ENCODE data around the gene DUT.

DUT gene

GRCh38 chr15:48360841-48361240 is 29.6 kb downstream of the DUT start:
- H3K4me1 ChIP-seq (ENCODE audit: insufficient read depth, insufficient read length): no peaks in the 10 kb centered on the region
- no peak for TF ChIP-seq YY1 (IDR thresholded peaks at IDR 0.05; ENCODE audit: insufficient read depth, insufficient read length)
- TF ChIP-seq ZNF274 (IDR thresholded peaks at IDR 0.05; ENCODE audit: low read depth, low read length): no peak
- no peak for TF ChIP-seq SUZ12 (IDR thresholded peaks at IDR 0.05; ENCODE audit: extremely low read depth, insufficient read depth, insufficient read length)
- DNase-seq (ENCODE audit: low read depth, low spot score): no peak
- H3K9me3 ChIP-seq (ENCODE audit: insufficient read depth, low read length): no peaks in the 10 kb centered on the region
- H3K9ac ChIP-seq (ENCODE audit: insufficient read length, low read depth): no peak overlapping the region
- H3K27me3 ChIP-seq (ENCODE audit: insufficient read depth, insufficient read length): no peaks in the 10 kb centered on the region
- no peak overlapping the region for H3K4me3 ChIP-seq (ENCODE audit: insufficient read length, low read depth)
- H3K36me3 ChIP-seq (ENCODE audit: insufficient read depth, insufficient read length, low read length): no peaks in the 10 kb centered on the region

- no peak overlapping the region for H3K4me3 ChIP-seq (ENCODE audit: insufficient read length, low read depth)
- no peaks in the 10 kb centered on the region for H3K9me3 ChIP-seq (ENCODE audit: insufficient read depth, low read length)
- no peak overlapping the region for H3K9ac ChIP-seq (ENCODE audit: insufficient read length, low read depth)
- TF ChIP-seq ZNF274 (IDR thresholded peaks at IDR 0.05; ENCODE audit: low read depth, low read length) (no peak), SUZ12 (IDR thresholded peaks at IDR 0.05; ENCODE audit: extremely low read depth, insufficient read depth, insufficient read length) (no peak), YY1 (IDR thresholded peaks at IDR 0.05; ENCODE audit: insufficient read depth, insufficient read length) (no peak)
- no peaks in the 10 kb centered on the region for H3K36me3 ChIP-seq (ENCODE audit: insufficient read depth, insufficient read length, low read length)
- no peaks in the 10 kb centered on the region for H3K27me3 ChIP-seq (ENCODE audit: insufficient read depth, insufficient read length)
- H3K4me1 ChIP-seq (ENCODE audit: insufficient read depth, insufficient read length): no peaks in the 10 kb centered on the region
- no peak for DNase-seq (ENCODE audit: low read depth, low spot score)
Measured at GRCh38 chr15:48361685-48362084, 30.5 kb downstream of the DUT start.

GRCh38 chr15:48363474-48363873 is 32.2 kb downstream of the DUT start:
- no peak overlapping the region for H3K4me3 ChIP-seq (ENCODE audit: insufficient read length, low read depth)
- no peaks in the 10 kb centered on the region for H3K4me1 ChIP-seq (ENCODE audit: insufficient read depth, insufficient read length)
- no peaks in the 10 kb centered on the region for H3K27me3 ChIP-seq (ENCODE audit: insufficient read depth, insufficient read length)
- no peak overlapping the region for H3K9ac ChIP-seq (ENCODE audit: insufficient read length, low read depth)
- DNase-seq (ENCODE audit: low read depth, low spot score): no peak
- H3K9me3 ChIP-seq (ENCODE audit: insufficient read depth, low read length): no peaks in the 10 kb centered on the region
- no peak for TF ChIP-seq ZNF274 (IDR thresholded peaks at IDR 0.05; ENCODE audit: low read depth, low read length)
- TF ChIP-seq SUZ12 (IDR thresholded peaks at IDR 0.05; ENCODE audit: extremely low read depth, insufficient read depth, insufficient read length): no peak
- TF ChIP-seq YY1 (IDR thresholded peaks at IDR 0.05; ENCODE audit: insufficient read depth, insufficient read length): no peak
- H3K36me3 ChIP-seq (ENCODE audit: insufficient read depth, insufficient read length, low read length): no peaks in the 10 kb centered on the region

- TF ChIP-seq YY1 (IDR thresholded peaks at IDR 0.05; ENCODE audit: insufficient read depth, insufficient read length) (no peak), SUZ12 (IDR thresholded peaks at IDR 0.05; ENCODE audit: extremely low read depth, insufficient read depth, insufficient read length) (no peak), ZNF274 (IDR thresholded peaks at IDR 0.05; ENCODE audit: low read depth, low read length) (no peak)
- Histone ChIP-seq H3K9me3 (ENCODE audit: insufficient read depth, low read length) (no peaks in the 10 kb centered on the region), H3K4me3 (ENCODE audit: insufficient read length, low read depth) (no peak overlapping the region), H3K27me3 (ENCODE audit: insufficient read depth, insufficient read length) (no peaks in the 10 kb centered on the region), H3K36me3 (ENCODE audit: insufficient read depth, insufficient read length, low read length) (no peaks in the 10 kb centered on the region), H3K4me1 (ENCODE audit: insufficient read depth, insufficient read length) (no peaks in the 10 kb centered on the region), H3K9ac (ENCODE audit: insufficient read length, low read depth) (no peak overlapping the region)
- no peak for DNase-seq (ENCODE audit: low read depth, low spot score)
Measured at GRCh38 chr15:48365575-48365974, 34.3 kb downstream of the DUT start.

GRCh38 chr15:48366584-48367312 is 35.5 kb downstream of the DUT start:
- Histone ChIP-seq H3K4me1 (ENCODE audit: insufficient read depth, insufficient read length) (no peaks in the 10 kb centered on the region), H3K4me3 (ENCODE audit: insufficient read length, low read depth) (no peak overlapping the region), H3K36me3 (ENCODE audit: insufficient read depth, insufficient read length, low read length) (no peaks in the 10 kb centered on the region), H3K27me3 (ENCODE audit: insufficient read depth, insufficient read length) (no peaks in the 10 kb centered on the region), H3K9ac (ENCODE audit: insufficient read length, low read depth) (no peak overlapping the region), H3K9me3 (ENCODE audit: insufficient read depth, low read length) (no peaks in the 10 kb centered on the region)
- no peak for DNase-seq (ENCODE audit: low read depth, low spot score)
- TF ChIP-seq SUZ12 (IDR thresholded peaks at IDR 0.05; ENCODE audit: extremely low read depth, insufficient read depth, insufficient read length): no peak
- TF ChIP-seq ZNF274 (IDR thresholded peaks at IDR 0.05; ENCODE audit: low read depth, low read length): no peak
- TF ChIP-seq YY1 (IDR thresholded peaks at IDR 0.05; ENCODE audit: insufficient read depth, insufficient read length): no peak

DNA sequence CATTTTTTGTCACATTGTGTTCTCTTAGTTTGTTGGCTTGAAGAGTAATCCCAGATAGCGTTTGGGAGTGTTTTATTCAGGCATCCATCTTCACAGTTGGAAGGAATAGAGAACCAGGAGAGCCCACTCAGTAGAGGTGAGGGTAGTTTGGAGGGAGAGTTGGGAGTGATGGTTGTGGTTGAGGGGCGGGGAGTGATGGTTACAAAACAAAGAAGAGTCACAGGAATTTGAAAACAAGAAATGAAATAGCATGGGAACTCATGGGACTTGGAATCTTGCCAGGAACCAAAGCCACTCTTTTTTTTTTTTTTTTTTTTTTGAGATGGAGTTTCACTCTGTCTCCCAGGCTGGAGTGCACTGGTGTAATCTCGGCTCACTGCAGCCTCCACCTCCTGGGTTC is 36.3 kb downstream of the DUT start:
- no peak overlapping the region for H3K4me3 ChIP-seq (ENCODE audit: insufficient read length, low read depth)
- no peak for DNase-seq (ENCODE audit: low read depth, low spot score)
- no peaks in the 10 kb centered on the region for H3K9me3 ChIP-seq (ENCODE audit: insufficient read depth, low read length)
- H3K9ac ChIP-seq (ENCODE audit: insufficient read length, low read depth): no peak overlapping the region
- TF ChIP-seq YY1 (IDR thresholded peaks at IDR 0.05; ENCODE audit: insufficient read depth, insufficient read length) (no peak), SUZ12 (IDR thresholded peaks at IDR 0.05; ENCODE audit: extremely low read depth, insufficient read depth, insufficient read length) (no peak), ZNF274 (IDR thresholded peaks at IDR 0.05; ENCODE audit: low read depth, low read length) (no peak)
- no peaks in the 10 kb centered on the region for H3K36me3 ChIP-seq (ENCODE audit: insufficient read depth, insufficient read length, low read length)
- H3K27me3 ChIP-seq (ENCODE audit: insufficient read depth, insufficient read length): no peaks in the 10 kb centered on the region
- H3K4me1 ChIP-seq (ENCODE audit: insufficient read depth, insufficient read length): no peaks in the 10 kb centered on the region

DNA sequence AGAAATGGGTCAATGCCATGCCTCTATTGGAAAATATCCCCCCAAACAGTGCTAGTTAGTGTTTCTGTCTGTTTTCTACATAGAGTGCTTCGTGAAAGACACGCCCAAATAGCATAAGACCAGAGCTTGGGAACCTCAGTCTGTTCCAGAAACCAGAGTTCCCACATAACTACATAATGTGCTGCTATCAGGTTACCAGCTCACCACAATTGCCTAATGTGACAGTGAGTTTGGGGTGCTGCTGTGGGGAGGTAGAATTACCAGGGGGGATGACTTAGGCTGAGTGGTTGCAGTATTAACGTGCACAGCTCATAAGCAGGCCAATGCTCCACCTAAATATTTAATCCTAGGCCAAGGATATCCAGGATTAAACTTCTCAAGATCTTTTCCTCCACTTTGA is 39.2 kb downstream of the DUT start:
- H3K4me1 ChIP-seq (ENCODE audit: insufficient read depth, insufficient read length): no peaks in the 10 kb centered on the region
- no peak overlapping the region for H3K9ac ChIP-seq (ENCODE audit: insufficient read length, low read depth)
- TF ChIP-seq ZNF274 (IDR thresholded peaks at IDR 0.05; ENCODE audit: low read depth, low read length) (no peak), YY1 (IDR thresholded peaks at IDR 0.05; ENCODE audit: insufficient read depth, insufficient read length) (no peak), SUZ12 (IDR thresholded peaks at IDR 0.05; ENCODE audit: extremely low read depth, insufficient read depth, insufficient read length) (no peak)
- DNase-seq (ENCODE audit: low read depth, low spot score): no peak
- H3K27me3 ChIP-seq (ENCODE audit: insufficient read depth, insufficient read length): no peaks in the 10 kb centered on the region
- H3K9me3 ChIP-seq (ENCODE audit: insufficient read depth, low read length): no peaks in the 10 kb centered on the region
- H3K4me3 ChIP-seq (ENCODE audit: insufficient read length, low read depth): no peak overlapping the region
- no peaks in the 10 kb centered on the region for H3K36me3 ChIP-seq (ENCODE audit: insufficient read depth, insufficient read length, low read length)

Data from NT2/D1 (cell line).